Astrocyte of the cerebellum (primary cell): ENCODE measurements around the gene ATF7.

ENCODE experiments used
- DNase-seq: peaks from one replicate; pipeline ENCODE4 v3.0.0-alpha.2; 2011; ENCODE audit warnings: low read depth
- H3K4me3 ChIP-seq: 2 replicates; pipeline ENCODE4 v1.5.1; 2011; ENCODE audit warnings: mild to moderate bottlenecking, low read depth, low read length, moderate library complexity
- CTCF ChIP-seq: IDR thresholded peaks from 2 replicates; pipeline ENCODE4 v1.5.1; 2012; ENCODE audit warnings: low read length, low read depth, moderate library complexity, mild to moderate bottlenecking; ENCODE audit errors: missing control alignments
- in situ Hi-C: cut with HindIII; loops from 2 replicates; pipeline ENCODE4 v1.10.0; 2017; ENCODE audit warnings: low sequenced_read_pairs

Gene ATF7

GRCh38 chr12:53507603-53507885 lies 118.6 kb downstream of the ATF7 start:
- no peak for TF ChIP-seq CTCF
- in situ Hi-C loops, result no loop called here
- H3K4me3 ChIP-seq, result no peak overlapping the region
- no peak for DNase-seq

GRCh38 chr12:53506881-53507602 lies 119.1 kb downstream of the ATF7 start, which contains the start of gene NPFF:
NPFF (minus strand) TSS chr12:53507484; CDS start chr12:53507474, 10 bp downstream.
- no peak for DNase-seq
- in situ Hi-C loops, result no loop called here
- no peak within 1 kb of the TSS for H3K4me3 ChIP-seq
- TF ChIP-seq CTCF, result no peak

GRCh38 chr12:53506450-53506785 lies 119.8 kb downstream of the ATF7 start:
- in situ Hi-C loops, result no loop called here
- TF ChIP-seq CTCF, result no peak

GRCh38 chr12:53505555-53506449 lies 120.4 kb downstream of the ATF7 start:
- in situ Hi-C loops, result no loop called here
- H3K4me3 ChIP-seq, result no peak overlapping the region
- TF ChIP-seq CTCF, result no peak
- DNase-seq, result no peak

More at GRCh38 chr12:53506450-53506785, 119.8 kb downstream of the ATF7 start:
- H3K4me3 ChIP-seq, result no peak overlapping the region
- DNase-seq, result no peak

GRCh38 chr12:53505086-53505485 lies 121.1 kb downstream of the ATF7 start:
- in situ Hi-C loops, result no loop called here

More at GRCh38 chr12:53505086-53505485, 121.1 kb downstream of the ATF7 start:
- DNase-seq, result no peak
- no peak for TF ChIP-seq CTCF
- H3K4me3 ChIP-seq, result no peak overlapping the region
